GM18870 (cell line): Measurements from ENCODE around the gene OCRL.
"Not testable (repeated sequence)": the region's sequence is repeated elsewhere in the genome, so short reads cannot be mapped to it uniquely, and the experiment has no call there.

ENCODE experiments used
- ATAC-seq: cut with Tn5 transposase; IDR thresholded peaks from one replicate; pipeline ENCODE4 v1.9.1; 2021; ENCODE audit warnings: moderate library complexity; ENCODE audit not compliant: unreplicated experiment

The OCRL gene

DNA sequence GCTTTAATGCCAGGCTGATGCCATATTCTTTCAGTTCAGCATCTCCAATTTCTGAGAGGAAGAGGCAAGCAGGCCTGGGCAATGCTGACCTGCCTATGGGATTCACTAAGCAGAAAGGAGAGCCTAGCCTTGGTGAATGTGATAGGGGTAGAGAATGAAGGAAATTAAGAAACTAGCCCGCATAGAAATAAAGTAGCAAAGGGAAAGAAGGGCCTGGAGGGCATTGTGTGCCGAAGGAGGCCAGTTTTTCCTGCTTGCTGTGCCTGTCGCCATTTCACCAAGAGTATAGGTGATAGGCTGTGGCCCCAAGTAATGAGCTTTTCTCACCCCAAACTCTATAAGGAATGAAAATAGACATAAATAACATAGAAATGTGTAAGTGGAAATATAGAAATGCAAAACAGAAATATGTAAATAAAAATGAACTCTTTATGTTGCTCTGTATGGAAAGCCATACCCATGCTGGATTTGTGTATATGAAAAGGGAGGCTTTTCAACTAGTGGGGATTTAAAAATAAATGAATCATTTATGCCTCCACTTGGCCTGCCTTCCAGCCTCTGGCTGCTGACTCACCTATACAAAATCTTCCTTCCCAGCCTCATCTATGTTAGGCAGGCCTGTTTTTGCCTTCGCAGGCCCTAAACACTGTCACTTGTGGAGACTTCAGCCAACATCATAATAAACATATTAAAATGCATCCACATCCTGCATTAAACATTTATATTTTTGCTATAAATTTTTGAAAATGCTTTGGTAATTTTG lies 5.1 kb upstream of the OCRL start:
- no peak for ATAC-seq

DNA sequence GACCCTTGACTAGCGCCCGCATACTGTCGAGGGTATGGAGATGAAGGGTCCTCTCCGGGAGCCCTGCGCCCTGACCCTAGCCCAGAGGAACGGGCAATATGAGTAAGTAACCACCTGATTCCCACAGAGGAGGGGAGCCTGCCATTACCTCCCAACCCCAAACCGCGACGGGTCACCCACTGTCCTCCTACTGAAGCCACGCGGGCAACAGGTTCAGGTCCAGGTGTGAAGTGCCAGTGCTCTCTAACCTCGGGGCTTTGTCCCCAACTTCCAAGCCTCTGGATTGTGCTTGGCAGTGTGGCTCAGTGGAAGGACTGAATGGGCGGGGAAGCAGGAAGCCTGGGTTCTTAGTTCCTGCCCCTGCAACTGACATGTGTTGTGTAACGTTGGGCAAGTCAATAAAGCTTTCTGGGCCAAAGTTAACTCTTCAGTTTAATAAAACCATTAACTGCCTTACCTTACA lies 694 bp downstream of the OCRL start:
- no peak for ATAC-seq

DNA sequence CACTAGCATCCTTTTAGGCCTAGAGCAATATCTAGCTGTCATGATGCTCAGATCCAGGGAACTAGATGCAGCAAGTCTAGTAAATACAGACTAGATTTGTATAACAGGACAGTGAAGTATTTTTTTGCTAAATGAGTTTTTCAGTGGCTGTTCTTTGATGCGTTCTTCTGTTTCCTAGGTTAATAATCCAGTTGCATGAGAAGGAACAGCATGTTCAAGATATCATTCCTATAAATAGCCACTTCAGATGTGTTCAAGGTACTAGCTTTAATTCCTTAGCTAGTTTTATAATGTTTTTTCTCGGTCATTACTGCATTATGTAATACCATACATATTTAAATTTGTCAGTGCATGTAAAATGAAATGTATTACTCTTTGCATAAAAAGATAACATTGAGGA lies 4.7 kb downstream of the OCRL start:
- no peak for ATAC-seq

DNA sequence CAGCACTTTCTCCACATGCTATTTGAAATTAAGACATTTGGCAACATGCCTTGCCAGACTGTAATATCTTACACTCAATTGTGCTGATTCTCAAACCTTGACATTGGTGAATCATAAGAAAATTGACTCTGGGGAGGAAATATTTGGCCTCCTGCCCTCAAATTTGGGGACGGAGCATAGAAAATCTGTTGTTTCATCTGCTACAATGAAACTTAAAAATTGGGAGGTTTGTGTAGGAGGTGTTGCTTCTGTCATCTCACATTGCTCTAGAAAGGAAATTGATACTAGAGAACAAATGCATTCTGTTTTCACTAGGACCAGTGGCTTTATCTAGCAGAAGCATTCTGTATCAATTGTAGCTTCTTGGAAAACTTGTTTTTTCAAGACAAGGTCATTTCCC lies 5.3 kb downstream of the OCRL start:
- no peak for ATAC-seq

DNA sequence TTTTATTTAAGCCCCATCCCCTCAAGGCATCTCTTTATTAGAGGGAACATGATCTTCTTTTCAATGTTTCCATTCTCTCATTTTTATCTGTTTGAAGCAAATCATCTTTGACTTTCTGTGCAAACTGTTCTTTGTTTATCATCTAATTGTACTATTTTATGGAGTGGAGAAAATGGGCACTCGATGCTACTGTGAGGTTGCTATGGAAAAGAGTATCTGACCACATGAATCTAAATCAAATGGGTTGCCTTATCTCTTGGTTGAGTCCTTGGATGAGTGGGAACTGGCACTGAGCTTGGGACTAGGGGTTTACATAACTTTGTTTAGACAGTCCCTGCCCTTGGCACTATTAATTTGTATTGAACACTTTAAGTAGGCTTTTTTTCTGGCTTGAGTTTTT lies 9.1 kb downstream of the OCRL start:
- ATAC-seq: no peak

DNA sequence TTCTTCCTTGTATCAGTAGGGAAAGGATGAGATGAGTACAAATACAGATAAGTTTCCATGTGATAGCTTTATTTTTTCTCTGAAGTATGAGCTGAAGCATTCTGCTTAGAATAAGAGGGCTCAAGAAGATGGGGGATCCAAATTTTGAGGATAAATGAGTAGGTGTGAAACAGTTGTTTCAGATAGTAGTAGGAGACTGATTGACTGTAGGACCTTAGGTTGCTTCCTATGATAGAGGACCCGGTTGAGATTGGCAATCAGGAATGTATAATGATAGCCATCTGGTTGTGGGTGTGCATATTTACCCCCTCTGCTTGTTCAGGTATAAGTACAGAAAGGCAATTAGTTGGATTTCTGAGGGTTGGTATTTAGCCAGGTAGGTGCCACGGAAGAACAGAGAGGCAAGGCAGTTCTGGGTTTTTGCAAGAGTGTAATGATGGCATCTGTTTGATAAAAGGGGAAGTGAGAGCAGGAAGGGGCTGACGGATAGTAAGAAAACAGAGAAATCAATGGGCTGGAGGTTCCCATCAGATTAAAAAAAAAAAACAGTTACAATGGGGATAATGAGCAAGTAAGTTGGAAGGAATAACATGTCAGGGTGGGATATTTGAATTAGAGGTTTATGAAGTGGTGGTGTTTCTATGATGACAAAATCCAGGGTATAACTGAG lies 13.7 kb downstream of the OCRL start:
- peak; percentile 98 for ATAC-seq

DNA sequence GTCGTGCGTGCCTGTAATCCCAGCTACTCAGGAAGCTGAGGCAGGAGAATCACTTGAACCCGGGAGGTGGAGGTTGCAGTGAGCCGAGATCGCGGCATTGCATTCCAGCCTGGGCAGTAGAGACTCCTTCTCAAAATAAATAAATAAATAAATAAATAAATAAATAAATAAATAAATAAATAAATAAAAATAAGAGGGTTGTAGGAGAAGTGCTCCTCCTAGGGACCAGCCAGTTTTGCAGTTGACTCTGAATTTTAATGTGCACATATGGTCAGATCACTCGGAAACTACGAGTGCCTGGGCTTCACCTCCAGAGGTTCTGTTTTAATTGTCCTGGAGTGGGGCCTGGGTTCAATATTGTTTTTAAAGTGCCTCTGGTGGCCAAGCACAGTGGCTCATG lies 14.8 kb downstream of the OCRL start:
- not testable (repeated sequence) for ATAC-seq

DNA sequence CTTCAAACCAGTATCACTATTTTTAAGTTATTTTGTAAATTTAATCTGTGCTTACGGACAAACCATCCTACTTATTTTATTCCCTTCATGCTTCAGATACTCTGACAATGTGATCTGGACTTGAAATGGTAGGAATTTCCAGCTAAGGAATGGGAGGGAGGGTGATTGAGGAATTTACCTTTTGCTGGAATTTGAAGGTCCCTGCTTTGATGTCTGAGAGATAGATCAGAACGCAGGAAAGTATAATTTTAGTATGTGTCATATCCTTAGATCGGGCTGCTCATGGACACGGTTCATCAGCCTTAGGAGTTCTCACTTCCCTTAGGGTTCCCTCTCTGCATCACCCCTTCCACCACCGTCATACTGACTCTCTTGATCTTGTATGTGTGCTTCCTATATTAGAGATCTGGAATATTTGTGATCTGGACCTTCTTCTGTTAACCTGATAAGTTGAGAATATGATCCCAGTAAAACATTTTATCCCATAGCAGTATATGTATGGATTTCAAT lies 16.8 kb downstream of the OCRL start:
- ATAC-seq: no peak

DNA sequence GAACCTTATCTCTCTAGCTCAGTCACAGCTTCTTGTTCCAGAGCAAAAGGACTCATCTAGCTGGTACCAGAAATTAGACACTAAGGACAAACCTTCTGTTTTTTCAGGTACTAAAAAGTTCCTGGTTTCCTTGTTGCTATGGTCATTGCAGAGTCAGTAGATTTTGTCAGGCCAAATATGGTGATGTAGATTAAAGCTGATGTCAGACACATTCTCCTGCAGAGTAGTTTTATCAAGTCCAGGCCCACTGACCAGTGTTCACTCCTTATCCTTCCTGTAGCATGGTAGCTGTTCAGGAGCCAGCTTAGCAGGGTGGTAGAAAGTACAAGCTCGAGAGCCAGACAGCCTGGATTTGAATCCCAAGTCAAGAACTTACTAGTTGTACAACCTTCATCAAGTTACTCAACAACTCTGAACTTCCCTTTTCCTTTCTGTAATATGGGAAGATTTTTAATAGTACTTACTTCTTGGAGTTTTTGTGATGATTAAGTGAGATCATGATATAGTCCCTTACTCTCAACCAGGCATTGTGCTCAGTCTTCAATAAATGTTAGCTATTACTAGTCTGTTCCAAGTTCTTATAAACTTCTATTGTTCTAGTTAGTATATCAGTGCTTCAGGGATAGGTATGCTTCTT lies 17.9 kb downstream of the OCRL start:
- no peak for ATAC-seq

DNA sequence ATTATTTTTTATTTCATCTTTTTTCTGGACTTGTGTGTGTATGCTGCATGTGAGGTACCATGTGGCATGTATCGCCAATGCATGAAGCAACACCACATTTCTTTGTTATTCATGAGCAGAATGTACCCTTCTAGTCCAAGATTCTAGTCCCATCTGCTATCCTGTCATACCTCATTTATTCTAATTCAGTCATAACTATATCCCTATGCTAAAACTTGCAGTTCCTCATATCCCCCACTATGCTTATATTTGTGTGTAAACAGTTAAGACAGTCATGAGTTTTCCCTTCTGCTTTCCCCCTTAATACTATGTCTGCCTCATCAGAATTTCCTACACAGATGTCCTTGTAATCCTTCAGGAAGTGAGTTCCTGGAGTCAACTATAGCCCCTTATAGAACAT lies 19.7 kb downstream of the OCRL start:
- no peak for ATAC-seq

DNA sequence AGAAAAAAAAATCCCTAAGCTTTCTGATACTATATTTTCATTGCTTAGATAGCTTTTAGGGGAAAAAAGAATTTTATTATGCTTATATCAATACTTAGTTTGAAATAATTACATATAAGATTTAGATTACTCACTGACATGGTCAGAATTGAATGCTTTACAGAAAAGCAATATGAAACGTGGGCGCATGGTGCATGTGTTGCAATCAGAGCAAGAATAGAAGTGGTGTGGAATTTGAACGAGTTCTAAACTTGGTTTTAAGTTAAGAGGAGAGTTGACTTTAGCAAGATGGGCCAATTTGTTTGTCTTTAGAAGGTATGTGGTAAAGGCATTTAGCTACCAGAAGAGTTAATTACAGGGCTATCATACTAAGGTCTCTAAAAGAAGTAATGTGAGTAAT lies 21.4 kb downstream of the OCRL start:
- no peak for ATAC-seq

DNA sequence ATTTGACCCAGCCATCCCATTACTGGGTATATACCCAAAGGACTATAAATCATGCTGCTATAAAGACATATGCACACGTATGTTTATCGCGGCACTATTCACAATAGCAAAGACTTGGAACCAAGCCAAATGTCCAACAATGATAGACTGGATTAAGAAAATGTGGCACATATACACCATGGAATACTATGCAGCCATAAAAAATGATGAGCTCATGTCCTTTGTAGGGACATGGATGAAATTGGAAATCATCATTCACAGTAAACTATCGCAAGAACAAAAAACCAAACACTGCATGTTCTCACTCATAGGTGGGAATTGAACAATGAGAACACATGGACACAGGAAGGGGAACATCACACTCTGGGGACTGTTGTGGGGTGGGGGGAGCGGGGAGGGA lies 24.3 kb downstream of the OCRL start:
- not testable (repeated sequence) for ATAC-seq

DNA sequence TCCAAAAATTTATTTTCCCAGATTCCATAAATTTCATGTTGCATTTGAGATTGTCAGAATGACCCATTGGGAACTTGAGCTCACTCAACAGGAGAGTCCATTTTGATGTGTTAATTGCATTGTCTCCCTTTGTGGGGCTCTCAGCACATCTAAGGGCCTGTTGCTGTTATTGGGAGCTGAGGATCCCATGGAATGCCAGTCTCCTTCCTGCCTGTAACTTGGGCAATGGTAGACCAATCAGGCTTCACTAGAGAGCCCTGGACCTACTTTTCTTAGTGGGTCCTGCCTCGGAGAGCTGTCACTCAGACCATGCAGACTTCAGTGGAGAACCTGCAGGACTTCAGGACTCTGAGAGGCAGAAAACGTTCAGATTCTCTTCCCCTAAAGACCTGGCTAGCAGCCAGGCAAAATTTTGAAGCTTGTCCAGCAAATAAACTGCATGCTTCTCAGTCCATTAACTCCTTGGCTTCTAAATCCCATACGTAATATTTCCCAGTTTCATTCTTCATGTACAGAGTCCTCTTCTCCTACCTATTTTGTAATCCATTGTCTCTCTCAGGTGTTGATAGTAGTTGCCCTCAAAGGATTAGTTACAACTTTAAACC lies 25.1 kb downstream of the OCRL start:
- ATAC-seq: no peak

DNA sequence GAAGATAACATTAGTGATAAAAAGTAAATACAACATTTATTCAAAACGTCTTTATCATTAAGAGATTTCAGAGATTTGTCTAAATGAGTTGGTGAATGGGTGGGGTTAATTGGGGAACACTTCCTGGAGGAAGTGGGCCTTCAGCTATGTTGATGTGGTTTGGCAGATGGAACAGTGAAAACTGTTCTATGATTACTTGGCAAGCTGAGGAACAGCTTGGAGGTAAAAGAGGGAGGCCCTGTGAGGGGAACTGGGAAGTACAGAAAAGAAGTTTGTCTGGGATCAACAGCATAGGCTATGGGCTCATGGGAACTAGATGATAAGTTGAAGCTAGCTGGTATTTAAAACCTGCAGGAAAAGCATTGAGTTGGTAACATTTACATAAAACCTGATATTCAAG lies 26.0 kb downstream of the OCRL start:
- ATAC-seq: no peak

DNA sequence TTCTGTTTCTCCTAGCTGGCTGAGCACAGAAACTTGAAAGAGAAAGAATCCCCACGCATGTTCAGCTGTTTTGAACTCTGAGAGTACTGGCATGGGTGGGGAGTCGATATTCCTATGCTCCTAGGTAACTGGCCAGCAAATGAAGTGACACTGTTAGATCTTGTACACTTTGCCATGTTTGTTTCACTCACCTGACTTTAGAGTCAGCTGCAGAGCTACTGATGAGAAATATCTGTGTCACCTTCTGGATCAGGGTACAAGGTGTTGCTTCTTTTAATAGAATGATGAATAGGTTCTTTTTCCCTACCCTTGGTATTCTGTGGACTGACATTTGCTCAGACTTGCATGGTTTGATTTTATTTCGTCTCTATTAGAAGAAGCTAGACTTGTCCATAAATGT lies 28.3 kb downstream of the OCRL start:
- ATAC-seq: no peak

DNA sequence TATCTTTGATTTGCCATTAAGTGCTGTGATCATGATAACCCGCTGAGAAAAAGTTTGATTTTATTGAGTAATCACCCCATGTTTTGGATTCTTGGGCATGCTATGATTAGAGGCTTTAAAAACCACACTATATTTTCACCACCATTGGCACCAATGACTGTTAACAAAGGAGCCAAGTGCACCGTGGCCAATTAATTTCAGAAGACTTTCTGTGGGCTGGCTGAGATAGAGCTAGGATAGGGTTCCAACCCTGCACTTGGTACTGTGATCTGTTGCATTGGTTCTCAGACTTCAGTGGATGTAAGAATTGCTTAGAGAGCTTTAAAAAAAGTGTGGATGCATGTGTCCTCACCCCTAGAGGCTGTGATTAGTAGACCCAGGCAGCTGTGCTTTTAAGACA lies 32.4 kb downstream of the OCRL start:
- ATAC-seq: no peak

DNA sequence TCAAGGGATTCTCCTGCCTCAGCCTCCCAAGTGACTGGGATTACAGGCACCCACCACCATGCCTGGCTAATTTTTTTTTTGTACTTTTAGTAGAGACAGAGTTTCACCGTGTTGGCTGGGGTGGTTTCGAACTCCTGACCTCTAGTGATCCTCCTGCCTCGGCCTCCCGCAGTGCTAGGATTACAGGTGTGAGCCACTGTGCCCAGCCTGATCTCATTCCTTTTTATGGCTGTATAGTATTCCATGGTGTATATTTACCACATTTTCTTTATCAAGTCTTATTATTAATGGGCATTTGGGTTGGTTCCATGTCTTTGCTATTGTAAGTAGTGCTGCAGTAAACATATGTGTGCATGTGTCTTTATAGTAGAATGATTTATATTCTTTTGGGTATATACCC lies 33.6 kb downstream of the OCRL start:
- ATAC-seq: not testable (repeated sequence)

DNA sequence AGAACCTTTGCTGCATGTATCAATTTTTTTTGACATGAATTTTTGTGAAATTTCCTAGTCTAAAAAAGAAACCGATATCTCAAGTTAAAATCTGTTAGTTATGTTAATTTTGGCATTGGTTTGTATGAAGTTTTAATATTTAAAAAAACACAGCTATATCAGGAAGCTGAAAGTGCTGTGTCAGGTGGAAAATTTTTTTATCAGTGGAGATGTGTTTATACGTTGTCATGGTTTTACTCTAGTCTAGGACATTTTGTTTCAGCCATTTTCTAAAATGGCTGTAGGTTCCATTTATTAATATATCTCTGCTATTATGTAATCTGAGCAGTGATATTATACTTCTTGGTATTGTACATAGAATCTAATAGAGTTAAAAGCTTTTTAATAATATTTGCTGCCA lies 34.2 kb downstream of the OCRL start:
- ATAC-seq: no peak

DNA sequence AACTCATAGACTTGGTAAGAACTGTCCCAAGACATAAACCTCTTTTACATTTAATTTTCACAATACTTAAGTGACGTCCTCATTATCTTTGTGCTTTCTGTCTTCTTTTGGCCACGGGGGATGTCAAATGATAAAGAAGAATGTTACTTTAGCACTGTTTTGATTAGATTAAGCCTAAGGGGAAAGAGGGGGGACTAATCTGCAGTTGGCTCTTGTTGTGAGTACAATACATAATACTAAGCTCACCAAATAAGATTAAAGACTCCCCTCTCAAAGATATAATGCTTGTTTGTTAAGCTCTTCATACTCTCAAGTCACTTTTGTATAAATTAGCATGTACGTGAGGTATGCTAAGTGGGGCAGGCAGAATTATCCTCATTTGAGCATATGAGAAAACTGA lies 36.5 kb downstream of the OCRL start:
- ATAC-seq: no peak

DNA sequence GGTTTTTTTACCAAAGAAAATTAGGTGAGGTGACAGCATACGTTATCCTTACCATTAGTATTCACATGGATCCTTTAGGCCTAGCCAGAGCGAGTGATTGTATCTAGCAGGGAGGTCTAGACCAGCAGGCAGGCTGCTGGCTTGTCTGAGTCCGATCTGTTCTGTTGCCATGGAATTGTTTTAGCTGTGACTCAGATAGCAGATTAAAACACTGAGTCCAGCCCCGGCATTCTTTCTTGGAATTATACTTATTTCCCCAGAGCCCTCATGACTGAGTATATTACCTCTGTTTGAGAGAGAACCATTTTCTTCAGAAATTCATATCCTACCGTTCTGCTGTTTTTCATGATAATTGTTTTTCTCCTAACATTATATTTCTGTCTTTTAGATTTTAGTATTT lies 37.4 kb downstream of the OCRL start:
- ATAC-seq: no peak

DNA sequence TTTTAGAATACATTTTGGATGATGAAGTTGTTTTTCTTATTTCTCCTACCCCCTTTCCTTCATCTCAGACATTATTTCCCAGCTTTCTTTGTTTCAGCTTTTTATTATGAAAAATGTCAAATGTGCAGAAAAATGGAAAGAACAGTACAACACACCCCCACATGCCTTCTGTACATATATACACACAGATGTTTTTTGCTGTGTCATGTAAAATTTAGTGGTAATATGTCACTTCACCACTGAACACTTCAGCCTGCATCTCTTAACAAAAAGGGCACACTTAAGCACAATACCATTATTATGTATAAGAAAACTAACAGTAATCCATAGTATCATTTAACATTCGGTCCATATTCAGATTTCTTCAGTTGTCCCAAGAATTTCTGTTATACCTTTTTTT lies 37.8 kb downstream of the OCRL start:
- no peak for ATAC-seq

DNA sequence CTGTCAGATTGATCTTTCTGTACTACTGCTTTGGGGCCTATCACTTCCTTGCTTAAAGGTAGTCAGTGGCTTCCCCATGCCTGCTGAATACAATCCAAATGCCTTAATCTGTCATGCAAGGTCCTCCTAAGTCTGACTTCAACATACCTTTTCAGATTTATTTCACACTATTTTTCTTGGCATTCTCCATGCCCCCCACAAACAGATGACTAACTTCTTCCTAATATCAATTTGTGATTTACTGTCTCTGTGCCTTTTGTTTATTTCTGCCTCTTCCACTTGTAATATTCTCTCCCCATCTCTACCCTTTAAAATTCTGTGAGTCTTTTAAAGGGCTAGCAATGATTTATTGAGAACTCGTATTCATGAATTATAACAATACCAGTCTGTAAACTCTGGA lies 41.8 kb downstream of the OCRL start:
- ATAC-seq: no peak
